Suprapubic skin (tissue), 4 donors: ENCODE data around the gene SETD3.

Experiments
- CTCF ChIP-seq, 2 donors: fragments of 200-600 bp in 1 of 2; fragments of 450-650 bp in 1 of 2; sonication (generic) in 1 of 2; IDR thresholded peaks; one replicate each; pipeline ENCODE4 v1.5.1; 2016 to 2019; ENCODE audit warnings: antibody characterized with exemption in 2 of 2, mild to moderate bottlenecking in 1 of 2, moderate library complexity in 1 of 2
- EP300 ChIP-seq: sonication (generic); formaldehyde crosslinking; IDR thresholded peaks from one replicate; pipeline ENCODE4 v1.6.1; 2017; ENCODE audit warnings: antibody characterized with exemption
- POLR2A ChIP-seq, 2 donors: fragments of 450-650 bp; IDR thresholded peaks; one replicate each; pipeline ENCODE4 v1.6.1; 2017; ENCODE audit warnings: antibody characterized with exemption in 2 of 2, mild to moderate bottlenecking in 2 of 2, moderate library complexity in 2 of 2
- POLR2AphosphoS5 ChIP-seq, 3 donors: sonication (generic); formaldehyde crosslinking; IDR thresholded peaks; one replicate each; pipeline ENCODE4 v1.6.1; 2017; ENCODE audit warnings: antibody characterized with exemption in 3 of 3

- TF ChIP-seq CTCF (IDR thresholded peaks at IDR 0.05): no peak
- TF ChIP-seq EP300: no peak
- TF ChIP-seq POLR2A (IDR thresholded peaks at IDR 0.05): no peak
- TF ChIP-seq POLR2AphosphoS5 (IDR thresholded peaks at IDR 0.05): no peak
Observed at GRCh38 chr14:99513946-99514551, 33.4 kb upstream of the SETD3 start.
